NCI-H2107 treated with DMSO at 0.1 percent for 48 hours (cell line): ENCODE results near the gene ELAVL3.
"Not testable (repeated sequence)": the region's sequence is repeated elsewhere in the genome, so short reads cannot be mapped to it uniquely, and the experiment has no call there.

ENCODE experiments used
- DNase-seq: peaks from one replicate; lab custom pipeline; 2025; ENCODE audit not compliant: unreplicated experiment; lab: John Stamatoyannopoulos, UW

Gene ELAVL3

GRCh38 chr19:11410682-11411081 is 70.2 kb downstream of the ELAVL3 start:
- no peak for DNase-seq

DNA sequence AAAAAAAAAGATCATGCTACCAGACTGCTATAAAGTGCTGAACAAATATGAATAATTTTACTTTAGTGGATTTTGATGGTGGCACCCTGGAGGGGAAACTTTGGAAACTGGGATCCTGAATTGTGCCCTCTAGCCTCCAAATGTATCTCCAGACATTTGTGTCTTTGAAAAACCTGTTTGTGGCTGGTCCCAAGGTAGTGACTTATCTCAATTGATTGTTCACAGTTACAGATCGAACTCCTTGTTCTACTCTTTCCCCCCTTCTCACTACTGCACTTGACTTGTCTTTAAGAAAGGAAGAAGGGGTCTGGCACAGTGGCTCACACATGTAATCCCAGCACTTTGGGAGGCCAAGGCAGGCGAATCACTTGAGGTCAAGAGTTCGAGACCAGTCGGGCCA is 72.3 kb downstream of the ELAVL3 start:
- DNase-seq = no peak

DNA sequence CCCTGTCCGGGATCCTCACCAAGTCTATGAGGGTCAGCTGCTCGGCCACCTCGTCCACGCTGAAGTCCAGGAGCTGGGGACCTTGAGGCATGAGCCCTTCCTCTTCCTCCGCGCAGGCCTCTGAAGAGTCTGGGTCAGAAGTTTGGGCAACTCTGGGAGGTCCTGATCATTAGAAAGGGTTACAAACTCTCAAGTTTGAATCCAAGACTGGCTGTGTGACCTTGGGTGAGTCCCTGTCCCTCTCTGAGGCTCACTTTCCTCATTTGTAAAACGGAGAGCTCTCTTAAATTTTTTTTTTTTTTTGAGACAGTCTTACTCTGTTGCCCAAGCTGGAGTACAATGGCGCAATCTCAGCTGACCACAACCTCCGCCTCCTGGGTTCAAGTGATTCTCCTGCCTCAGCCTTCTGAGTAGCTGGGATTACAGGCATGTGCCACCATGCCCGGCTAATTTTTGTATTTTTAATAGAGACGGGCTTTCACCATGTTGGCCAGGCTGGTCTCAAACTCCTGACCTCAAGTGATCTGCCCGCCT is 74.1 kb downstream of the ELAVL3 start:
- not testable (repeated sequence) for DNase-seq

- no peak for DNase-seq
Observed at GRCh38 chr19:11405846-11406643, 74.8 kb downstream of the ELAVL3 start.

- DNase-seq = no peak
Observed at GRCh38 chr19:11404588-11405222, 76.1 kb downstream of the ELAVL3 start.

DNA sequence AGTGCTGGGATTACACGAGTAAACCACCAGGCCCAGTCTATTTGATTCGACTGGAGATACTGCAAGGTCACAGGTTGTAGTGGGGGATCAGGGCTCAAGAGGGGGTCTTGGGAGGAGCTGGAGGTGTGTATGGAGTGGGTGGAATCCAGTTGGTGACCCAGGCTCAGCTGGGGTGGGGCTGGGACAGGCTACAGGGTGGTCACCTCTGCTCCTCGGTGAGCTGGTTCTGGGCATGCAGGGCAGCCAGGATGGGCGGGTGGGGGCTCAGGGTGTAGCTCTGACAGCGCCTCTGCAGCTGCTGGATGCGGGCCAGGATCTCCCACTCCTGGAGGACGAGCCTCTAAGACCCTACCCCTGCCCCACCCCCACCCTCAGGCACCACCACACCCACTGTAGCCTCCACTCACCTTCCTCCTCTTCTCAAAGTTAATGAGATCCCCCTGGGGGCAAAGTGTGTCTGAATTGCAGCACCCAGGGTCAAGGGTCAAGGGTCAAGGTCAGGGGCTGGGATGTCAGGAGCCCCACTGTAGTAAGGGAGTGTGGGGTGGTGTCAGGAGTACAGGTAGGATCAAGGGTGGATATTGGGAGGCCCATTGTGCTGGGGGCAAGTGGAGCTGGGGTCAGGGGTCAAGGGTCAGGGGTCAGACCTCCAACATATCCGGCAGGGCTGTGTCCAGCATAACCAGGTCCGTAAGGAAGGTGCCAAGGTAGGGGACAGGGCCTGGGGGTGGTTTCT is 78.9 kb downstream of the ELAVL3 start:
- DNase-seq = no peak
